Glomerular endothelial cell (primary cell): Measurements from ENCODE around the gene TRIP10. TPM values are rescaled to one million over a fixed set of nuclear protein-coding genes. Genes with fewer than 3 reads are reported as not detected.
"Not testable (repeated sequence)": the region's sequence is repeated elsewhere in the genome, so short reads cannot be mapped to it uniquely, and the experiment has no call there.

Experiments
- DNase-seq: peaks from one replicate; pipeline ENCODE4 v3.0.0-alpha.2; 2011; ENCODE audit warnings: low read depth, low spot score; ENCODE audit errors: extremely low read depth
- total RNA-seq: library from RNA; depleted of rRNA; stranded (reverse); fragments of >200 nt; gene quantifications from 2 replicates; pipeline ENCODE4 v1.2.3, GENCODE V29; 2015

The TRIP10 gene, protein sequence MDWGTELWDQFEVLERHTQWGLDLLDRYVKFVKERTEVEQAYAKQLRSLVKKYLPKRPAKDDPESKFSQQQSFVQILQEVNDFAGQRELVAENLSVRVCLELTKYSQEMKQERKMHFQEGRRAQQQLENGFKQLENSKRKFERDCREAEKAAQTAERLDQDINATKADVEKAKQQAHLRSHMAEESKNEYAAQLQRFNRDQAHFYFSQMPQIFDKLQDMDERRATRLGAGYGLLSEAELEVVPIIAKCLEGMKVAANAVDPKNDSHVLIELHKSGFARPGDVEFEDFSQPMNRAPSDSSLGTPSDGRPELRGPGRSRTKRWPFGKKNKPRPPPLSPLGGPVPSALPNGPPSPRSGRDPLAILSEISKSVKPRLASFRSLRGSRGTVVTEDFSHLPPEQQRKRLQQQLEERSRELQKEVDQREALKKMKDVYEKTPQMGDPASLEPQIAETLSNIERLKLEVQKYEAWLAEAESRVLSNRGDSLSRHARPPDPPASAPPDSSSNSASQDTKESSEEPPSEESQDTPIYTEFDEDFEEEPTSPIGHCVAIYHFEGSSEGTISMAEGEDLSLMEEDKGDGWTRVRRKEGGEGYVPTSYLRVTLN
- 58.0 and 83.8 TPM in 2 replicates for total RNA-seq

DNA sequence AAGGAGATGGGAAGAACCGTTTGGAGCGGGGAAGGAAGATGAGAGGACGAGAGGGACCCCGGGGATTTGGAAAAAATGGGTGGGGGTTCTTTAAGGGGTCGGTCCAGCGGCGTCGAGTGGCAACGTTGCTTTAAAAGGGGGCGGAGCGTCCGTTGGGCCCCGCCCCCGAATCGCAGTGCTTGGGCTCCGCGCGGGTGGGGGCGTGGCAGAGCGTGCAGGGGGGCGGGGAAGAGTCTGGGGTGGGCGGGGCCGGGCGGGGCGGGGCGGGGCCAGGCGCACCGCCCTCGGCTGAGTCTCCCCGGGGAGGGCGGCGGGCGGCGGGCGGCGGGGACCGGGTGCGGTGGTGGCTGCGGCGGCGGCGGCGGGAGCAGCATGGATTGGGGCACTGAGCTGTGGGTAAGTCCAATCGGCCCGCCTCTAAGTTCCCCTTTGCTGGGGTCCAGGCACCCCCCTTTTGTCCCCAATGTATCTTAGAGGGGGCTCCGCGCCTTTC lies at the start of gene TRIP10:
TSS of gene TRIP10 (plus strand) at position 291 of the 493 bp plus-strand sequence. CDS start at position 373, 82 bp downstream.
- DNase-seq = no peak

DNA sequence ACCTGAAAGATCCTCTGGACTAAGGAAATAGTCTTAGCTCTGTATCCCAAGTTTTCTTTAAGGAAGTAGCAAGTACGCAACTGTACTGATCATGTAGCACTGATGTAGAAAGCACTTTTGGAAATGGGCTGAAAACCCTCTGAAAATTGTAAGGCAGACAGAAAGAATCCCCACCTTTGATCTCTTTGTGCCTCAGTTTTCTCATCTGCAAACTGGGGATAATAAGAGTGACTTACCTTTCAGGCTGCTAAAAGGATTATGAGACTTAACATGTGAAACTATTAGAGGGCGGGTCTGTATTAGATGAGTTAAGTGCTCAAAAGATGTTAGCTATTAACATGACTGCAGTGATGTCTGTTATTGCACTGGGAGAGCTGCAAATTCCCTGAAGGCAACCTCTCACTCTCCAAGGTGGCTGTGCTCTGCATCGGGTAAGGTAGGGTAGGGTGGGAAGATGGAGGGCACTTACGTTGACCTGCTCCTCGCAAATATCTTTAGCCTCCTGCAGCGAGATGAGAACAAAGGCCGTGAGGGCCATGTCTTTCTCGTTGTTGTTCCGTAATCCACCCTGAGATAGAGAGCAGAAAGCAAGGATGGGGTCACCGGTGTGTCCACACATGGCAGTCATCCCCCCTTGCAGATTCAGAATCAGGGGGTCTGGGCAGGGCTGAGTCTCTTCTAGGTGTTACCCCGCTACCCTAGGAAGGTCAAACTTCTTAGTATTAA lies 49.2 kb upstream of the TRIP10 start:
- DNase-seq = no peak

DNA sequence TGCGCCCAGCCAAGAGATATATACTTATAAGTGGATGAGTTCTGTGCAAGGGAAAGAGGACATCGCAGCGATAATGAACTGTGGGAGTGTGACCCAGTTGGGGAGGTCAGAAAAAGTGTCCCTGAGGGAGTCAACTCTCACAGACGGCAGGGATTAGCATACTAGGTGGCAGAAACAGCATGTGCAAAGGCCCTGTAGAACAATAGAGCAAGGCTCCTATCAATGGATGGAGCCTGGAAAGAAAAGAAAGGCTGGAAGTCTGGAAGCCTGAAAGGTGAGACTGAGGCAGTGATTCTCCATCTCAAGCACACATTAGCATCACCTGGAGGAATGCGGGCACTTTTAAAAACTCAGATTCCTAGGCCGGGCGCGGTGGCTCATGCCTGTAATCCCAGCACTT lies 48.1 kb upstream of the TRIP10 start:
- no peak for DNase-seq

DNA sequence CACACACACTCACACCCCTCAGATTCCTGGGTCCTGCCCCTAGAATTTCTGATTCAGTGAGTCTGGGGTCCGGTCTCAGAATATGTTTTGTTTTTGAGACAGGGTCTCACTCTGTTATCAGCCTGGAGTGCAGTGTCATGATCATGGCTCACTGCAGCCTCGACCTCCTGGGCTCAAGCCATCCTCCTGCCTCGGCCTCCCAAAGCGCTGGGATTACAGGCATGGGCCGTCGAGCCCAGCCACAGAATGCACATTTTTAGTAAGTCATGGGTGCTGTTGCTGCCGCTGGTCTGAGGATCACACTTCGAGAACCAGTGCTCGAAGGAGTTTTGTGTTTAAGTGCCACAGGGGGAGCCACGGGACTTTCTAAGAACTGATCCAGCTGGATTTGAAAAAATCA lies 47.5 kb upstream of the TRIP10 start:
- no peak for DNase-seq

DNA sequence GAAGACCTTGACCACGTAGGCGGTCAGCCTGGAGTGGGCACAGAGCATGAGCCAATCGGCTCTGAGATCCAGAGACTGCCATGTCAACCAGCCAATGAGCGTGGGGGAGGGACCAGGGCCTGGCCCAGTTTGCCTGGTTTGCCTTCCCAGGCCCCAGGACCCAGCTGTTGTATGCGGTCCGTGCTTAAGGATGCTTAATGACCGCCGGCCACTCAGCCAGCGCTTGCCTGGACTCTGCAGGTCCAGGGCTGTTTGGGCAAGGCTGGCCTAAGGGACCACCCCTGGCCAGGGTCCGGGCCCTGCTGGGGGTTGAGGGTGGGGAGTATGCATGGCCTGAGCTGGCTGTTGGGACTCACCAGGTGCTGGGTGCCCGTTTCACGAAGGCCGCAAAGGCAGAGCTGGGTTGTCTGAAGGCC lies 46.4 kb upstream of the TRIP10 start:
- DNase-seq = no peak

DNA sequence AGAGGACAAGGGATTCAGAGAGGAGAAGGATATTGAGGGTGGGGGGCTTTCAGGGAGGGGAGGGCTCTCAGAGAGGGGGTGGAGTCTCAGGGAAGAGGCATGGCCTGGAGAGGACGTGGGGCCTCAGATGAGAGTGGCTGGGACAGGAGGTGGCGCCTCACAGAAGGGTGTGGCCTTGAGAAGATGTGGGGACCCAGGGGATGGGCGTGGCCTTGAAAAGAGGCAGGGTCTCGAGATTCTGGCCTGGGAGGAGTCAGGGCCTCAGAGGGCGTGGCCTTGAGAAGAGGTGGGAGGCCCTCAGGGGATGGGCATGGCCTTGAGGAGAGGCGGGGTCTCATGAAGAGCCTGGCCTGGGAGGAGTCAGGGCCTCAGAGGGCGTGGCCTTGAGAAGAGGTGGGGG lies 45.8 kb upstream of the TRIP10 start:
- DNase-seq = no peak

DNA sequence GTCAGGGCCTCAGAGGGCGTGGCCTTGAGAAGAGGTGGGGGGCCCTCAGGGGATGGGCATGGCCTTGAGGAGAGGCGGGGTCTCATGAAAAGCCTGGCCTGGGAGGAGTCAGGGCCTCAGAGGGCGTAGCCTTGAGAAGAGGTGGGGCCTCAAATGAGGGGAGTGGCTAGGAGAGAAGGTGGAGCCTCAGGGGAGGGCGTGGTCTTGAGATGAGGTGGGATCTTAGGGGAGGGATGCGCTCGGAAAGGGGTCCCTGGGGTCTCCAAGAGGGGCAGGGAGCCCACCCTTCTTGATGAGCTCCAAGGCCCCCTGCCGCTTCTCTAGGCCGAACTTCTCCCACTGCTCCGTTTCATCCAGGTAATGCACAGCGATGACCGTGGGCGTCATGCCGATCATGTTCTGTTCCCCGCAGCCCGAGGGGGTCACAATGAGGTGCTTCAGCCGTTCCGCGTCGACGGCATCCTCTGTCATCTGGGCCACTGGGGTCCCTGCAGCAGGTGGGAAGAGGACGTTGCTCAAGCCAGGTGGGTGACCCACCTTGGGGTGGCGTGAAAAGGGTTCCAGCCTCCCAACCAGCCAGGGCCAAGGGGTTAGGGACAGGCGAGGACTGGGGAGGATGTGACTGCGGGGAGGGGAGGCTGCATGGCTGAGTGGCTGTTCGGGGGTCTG lies 45.2 kb upstream of the TRIP10 start:
- DNase-seq = no peak

DNA sequence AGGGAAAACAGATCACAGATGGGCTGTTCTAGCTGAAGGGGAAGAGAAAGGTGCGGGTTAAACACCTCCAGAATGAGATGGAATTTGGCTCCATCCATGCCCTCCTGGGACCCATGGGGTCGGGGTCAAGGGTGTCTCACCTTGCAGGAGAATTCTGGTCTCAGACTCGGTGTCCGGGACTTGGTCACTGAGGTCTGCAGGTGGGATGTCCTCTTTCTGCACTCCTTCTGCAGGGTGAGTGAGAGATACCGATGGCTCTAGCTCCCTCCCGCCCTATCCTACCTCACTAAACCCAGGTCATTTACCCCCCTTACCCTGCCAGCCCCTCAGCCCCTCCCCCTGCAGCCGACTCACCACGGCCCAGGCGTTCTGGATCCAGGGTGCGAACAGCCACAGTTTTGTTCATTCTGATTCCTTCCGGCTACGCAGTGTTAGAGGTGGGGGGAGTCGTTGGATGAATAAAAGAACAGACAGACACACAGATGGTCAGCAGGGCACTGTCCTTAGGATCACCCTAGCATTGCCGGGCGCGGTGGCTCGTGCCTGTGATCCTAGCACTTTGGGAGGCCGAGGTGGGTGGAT lies 43.1 kb upstream of the TRIP10 start:
- DNase-seq = no peak

DNA sequence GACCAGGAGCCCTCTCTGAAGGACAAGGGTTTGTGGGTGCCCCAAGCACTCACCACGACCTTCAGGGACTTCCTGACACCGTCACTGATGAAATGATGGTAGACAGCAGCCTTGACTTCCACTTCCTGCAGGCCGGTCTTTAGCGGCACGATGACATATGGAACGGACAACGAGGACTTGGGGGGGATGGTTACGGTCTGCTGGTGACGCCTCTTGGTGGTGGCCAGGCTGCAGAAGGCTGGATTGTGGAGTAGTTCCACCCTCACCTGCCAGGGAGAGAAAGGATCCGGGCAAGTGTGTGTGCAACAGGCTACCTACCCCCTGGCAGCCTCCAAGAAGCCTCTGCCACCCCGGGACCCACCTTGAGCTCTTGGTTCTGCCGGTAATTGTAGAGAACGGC lies 42.2 kb upstream of the TRIP10 start:
- no peak for DNase-seq

DNA sequence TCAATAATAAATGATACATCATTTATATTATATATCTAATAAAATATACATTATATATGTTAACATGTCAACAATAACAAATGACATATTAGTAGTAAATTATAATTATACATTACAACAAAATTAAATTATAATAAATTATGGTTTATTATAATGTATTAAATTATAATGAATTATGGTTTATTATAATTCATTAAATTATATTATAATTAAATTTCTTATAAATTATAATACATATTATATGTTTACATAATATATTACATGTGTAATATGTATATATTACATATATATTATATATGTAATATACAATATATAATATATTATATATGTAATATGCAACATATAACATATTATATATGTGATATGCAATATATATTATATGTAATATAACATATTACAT lies 39.5 kb upstream of the TRIP10 start:
- DNase-seq = no peak

DNA sequence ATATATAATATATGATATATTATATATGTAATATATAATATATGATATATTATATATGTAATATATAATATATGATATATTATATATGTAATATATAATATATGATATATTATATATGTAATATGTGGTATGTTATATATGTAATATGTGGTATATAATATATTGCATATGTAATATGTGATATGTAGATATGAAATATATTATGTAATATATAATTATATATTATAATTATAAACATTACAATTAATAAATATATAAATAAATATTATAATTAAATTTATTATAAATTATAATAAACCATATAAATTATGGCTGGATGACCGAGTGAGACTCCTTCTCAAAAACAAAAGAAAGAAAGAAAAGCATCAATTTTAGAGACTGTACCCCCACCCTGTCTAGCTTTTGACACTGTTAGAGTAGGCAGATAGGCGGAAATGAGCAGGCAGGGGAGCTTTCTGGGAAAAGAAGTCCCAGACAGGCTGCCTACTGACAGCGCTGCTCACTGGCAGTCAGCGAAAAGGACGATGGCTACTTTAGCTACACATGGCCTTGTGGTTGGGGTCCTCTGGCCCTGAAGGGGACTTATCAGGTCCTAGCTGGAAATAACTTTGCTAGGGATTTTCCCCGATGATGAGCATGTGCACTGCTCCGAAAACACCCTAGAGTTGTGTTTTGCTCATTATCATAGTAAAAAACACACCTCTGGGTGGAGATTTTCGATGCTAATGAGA lies 38.7 kb upstream of the TRIP10 start:
- no peak for DNase-seq

DNA sequence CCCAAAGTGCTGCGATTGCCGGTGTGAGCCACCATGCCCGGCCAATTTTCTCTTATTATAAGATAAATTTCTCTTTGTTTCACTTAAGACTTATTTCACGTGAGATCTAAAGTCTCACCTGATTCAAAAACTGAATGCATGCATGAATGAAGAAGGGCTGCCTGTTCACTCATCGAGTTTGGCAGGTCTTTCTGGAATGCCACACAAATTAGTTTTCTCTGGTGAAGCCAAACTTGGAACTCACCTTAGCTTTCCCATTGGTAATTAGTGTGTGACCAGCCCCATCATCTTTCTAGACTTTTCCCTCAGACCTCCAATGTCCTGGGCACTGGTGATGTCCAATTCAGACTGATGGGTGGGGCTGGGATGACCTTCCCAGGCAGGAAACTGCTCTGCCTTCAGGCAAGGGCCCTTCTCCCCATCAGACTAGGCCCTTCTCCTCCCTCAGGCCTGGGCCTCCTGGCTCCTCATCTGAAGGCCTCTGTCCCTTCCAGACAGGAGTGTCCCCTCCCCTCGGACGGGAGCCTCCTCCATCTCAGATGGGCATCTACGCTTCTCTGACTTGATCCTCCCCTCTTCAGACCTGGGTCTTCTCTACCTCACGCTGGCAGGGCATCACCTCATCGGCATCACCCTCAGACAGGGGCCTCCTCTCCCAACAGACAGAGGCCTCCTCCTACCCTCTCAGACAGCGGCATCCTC lies 33.4 kb upstream of the TRIP10 start:
- no peak for DNase-seq

DNA sequence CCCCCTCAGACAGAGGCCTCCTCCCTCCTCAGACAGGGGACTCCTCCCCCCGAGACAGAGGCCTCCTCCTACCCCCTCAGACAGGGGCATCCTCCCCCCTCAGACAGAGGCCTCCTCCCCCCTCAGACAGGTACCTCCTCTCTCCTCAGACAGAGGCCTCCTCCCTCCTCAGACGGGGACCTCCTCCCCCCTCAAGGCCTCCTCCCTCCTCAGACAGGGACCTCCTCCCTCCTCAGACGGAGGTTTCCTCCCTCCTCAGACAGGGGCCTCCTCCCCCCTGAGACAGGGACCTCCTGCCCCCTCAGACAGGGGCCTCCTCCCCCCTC lies 32.9 kb upstream of the TRIP10 start:
- DNase-seq = no peak

DNA sequence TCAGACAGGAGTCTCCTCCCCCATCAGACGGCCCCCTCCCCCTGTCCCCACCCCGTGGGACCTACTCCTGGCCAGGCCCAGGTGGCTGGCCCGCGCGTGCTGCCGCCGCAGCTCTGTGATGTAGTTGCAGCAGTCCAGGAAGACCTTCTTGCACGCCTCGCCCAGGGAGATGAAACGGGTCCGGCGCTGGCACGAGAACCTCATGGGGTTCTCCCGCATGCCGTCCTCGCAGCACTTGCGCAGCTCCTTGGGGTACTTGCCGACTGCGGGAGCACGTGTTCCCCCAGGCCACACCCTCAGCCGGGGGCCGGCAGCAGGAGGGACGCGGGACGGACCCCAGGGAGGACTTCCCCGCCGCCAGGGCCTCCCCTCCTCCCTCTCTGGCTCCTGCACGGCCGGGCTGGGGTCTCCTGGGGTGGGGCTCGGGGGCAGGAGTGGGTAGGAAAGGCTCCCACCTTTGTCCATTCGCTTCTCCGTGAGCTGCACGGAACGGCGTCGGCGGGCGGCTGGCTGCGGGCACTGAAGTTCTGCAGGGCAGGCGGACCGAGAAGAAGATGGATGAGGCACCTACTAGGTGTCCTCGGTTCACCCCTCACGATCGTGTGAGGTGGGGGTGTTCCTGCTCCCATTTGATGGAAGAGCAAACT lies 32.3 kb upstream of the TRIP10 start:
- DNase-seq = no peak

DNA sequence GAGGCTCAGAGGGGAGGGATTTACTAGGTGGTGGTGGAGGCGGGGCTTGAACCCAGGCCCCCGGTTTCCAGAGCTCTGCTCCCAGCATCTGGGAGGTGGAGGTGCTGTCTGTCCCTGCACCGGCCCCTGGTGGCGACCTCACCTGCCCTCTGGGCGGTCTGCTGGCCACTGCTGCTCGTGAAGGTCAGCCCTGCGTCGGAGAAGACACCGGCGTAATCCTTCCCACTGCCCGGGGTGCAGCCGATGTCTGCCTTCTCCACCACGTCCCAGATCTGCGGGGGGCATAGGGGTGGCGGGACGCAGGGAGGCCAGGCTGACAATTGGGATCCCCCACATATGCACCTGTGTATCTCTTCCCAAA lies 31.8 kb upstream of the TRIP10 start:
- DNase-seq = no peak

DNA sequence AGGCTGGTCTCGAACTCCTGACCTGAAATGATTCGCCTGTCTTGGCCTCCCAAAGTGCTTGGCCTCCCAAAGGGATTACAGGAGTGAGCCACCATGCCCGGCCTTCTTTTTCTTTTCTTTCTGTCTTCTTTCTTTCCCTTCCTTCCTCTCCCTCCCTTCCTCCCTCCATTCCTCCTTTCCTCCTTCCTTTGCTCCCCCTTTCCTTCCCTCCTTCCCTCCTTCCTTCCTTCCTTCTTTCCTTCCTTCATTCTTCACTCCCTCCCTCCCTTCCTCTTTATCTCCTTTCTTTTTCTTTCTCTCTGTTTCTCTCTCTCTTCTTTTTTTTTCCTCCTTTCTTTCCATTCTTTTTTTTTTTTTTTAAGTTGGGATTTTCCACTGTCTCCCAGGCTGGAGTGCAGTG lies 31.1 kb upstream of the TRIP10 start:
- DNase-seq = no peak

DNA sequence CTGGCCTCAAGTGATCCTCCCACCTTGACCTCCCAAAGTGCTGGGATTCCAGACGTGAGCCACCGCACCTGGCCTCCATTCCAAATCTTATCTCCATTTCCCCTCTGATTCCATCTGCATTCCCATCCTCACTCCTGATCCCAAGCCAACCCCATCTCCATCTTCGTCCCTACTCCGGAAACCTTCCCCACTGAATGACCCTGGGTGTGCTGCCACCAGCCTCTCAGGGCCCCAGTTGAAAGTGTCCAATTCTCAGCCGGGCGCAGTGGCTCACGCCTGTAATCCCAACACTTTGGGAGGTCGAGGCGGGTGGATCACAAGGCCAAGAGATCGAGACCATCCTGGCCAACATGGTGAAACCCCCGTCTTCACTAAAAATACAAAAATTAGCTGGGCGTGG lies 30.6 kb upstream of the TRIP10 start:
- not testable (repeated sequence) for DNase-seq

DNA sequence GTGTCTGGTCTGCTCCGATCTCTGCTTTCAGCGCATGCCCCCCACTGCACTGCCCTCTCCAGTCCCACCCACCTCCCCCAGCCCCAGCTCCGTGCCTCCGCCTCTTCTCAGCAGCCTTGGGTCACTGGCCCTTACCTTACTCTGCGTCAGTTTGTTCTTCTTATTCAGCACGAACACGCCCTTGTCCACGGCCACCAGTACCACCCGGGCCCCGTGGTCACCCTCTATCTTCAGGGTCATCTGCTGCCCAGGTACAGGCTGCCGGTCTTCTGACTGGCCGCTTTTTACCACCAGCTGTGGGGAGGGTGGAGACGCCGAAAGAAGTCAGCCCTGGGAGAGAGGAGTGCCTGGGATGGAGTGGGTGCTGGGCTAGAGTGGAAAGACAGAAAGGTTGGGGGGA lies 29.9 kb upstream of the TRIP10 start:
- no peak for DNase-seq
